Pons (tissue), 1 donor: Measurements from ENCODE around the gene OR5H6.
"Not testable (repeated sequence)": the region's sequence is repeated elsewhere in the genome, so short reads cannot be mapped to it uniquely, and the experiment has no call there.

Experiments
- DNase-seq: peaks from one replicate; pipeline ENCODE4 v3.0.0-alpha.2; 2016; ENCODE audit warnings: low spot score

OR5H6 gene

GRCh38 chr3:98263944-98264343 lies at the start of gene OR5H6:
OR5H6 (plus strand) TSS chr3:98264244; CDS start chr3:98264333, 89 bp downstream.
- no peak for DNase-seq

- DNase-seq, result no peak
These were observed 49.0 kb upstream of the OR5H6 start for GRCh38 chr3:98215051-98215450.

- DNase-seq, result no peak
These were observed 40.0 kb upstream of the OR5H6 start for GRCh38 chr3:98223907-98224672.

GRCh38 chr3:98232489-98232888 lies 31.6 kb upstream of the OR5H6 start:
- DNase-seq, result no peak

GRCh38 chr3:98233468-98233867 lies 30.6 kb upstream of the OR5H6 start:
- no peak for DNase-seq

- no peak for DNase-seq
These were observed 23.9 kb upstream of the OR5H6 start for GRCh38 chr3:98240131-98240530.

- no peak for DNase-seq
These were observed 21.9 kb upstream of the OR5H6 start for GRCh38 chr3:98242155-98242554.

- DNase-seq, result no peak
These were observed 20.2 kb upstream of the OR5H6 start for GRCh38 chr3:98243843-98244242.

- no peak for DNase-seq
These were observed 17.9 kb upstream of the OR5H6 start for GRCh38 chr3:98246142-98246541.

GRCh38 chr3:98256026-98256425 lies 8.0 kb upstream of the OR5H6 start:
- not testable (repeated sequence) for DNase-seq

- DNase-seq, result no peak
These were observed 4.3 kb upstream of the OR5H6 start for GRCh38 chr3:98259707-98260106.

GRCh38 chr3:98262046-98262445 lies 2.0 kb upstream of the OR5H6 start:
- DNase-seq, result no peak

- no peak for DNase-seq
These were observed 5.8 kb downstream of the OR5H6 start for GRCh38 chr3:98269846-98270245.

GRCh38 chr3:98272126-98272525 lies 8.1 kb downstream of the OR5H6 start:
- DNase-seq, result no peak

- DNase-seq, result no peak
These were observed 10.9 kb downstream of the OR5H6 start for GRCh38 chr3:98274914-98275313.

- DNase-seq, result no peak
These were observed 18.2 kb downstream of the OR5H6 start, which contains the start of gene OR5H2 for GRCh38 chr3:98282205-98282604. OR5H2 (plus strand) TSS chr3:98282505; CDS start chr3:98282903, 398 bp downstream.

GRCh38 chr3:98290916-98291315 lies 26.9 kb downstream of the OR5H6 start:
- DNase-seq, result no peak

GRCh38 chr3:98291332-98291957 lies 27.4 kb downstream of the OR5H6 start:
- no peak for DNase-seq
